HCT116 (cell line): Measurements from ENCODE around the gene OGA. TPM values are rescaled to one million over a fixed set of nuclear protein-coding genes. Genes with fewer than 3 reads are reported as not detected.

Experiments used
- ATAC-seq: fragments of 200-7000 bp; cut with Tn5 transposase; 2 replicates; pipeline ENCODE4 v1.9.1; 2020; ENCODE audit warnings: mild to moderate bottlenecking, moderate library complexity
- BruUV-seq: library from RNA; stranded (reverse); fragments of 400-500 nt; replicated peaks from 2 replicates; lab custom pipeline; 2021; lab: Mats Ljungman, UMichigan
- CTCF ChIA-PET: fragments of 300-600 bp; sonication (Branson Sonifier 250); formaldehyde crosslinking; loops from one replicate; lab custom pipeline; 2021; ENCODE audit warnings: antibody characterized with exemption; lab: Charles Lee
- POLR2A ChIA-PET: fragments of 300-600, 350-600 bp; sonication (Branson Sonifier 250); formaldehyde crosslinking; loops from one replicate; lab custom pipeline; 2021; ENCODE audit warnings: antibody characterized with exemption; lab: Charles Lee
- RAD21 ChIA-PET, 2 experiments: fragments of 300-600 bp; sonication (Branson Sonifier 250); formaldehyde crosslinking; loops; one replicate each; lab custom pipeline; 2023; ENCODE audit warnings: low total read pairs in 2 of 2; ENCODE audit not compliant: uncharacterized antibody in 2 of 2, unreplicated experiment in 2 of 2, low non-redundant PET in 1 of 2; lab: Charles Lee
- DNase-seq: peaks from one replicate; pipeline ENCODE4 v3.0.0-alpha.2; 2010; ENCODE audit warnings: low read depth, low spot score
- H2AFZ ChIP-seq: fragments of 200-600 bp; shearing (Covaris generic), sonication (generic); 2 replicates; pipeline ENCODE4 v1.6.1; 2017; ENCODE audit warnings: low read depth, mixed run types, mixed read lengths, antibody characterized with exemption, low read length; ENCODE audit not compliant: poor library complexity, severe bottlenecking
- H3K27ac ChIP-seq: 2 replicates; pipeline ENCODE4 v1.5.1; 2012; ENCODE audit warnings: low read depth, low read length
- H3K27me3 ChIP-seq: fragments of 200-600 bp; sonication (generic); 2 replicates; pipeline ENCODE4 v1.6.1; 2016; ENCODE audit warnings: mixed run types, low read length, mixed read lengths; ENCODE audit not compliant: insufficient read depth
- H3K36me3 ChIP-seq, 2 experiments: fragments of 200-500 bp in 1 of 2; fragments of 200-600 bp in 1 of 2; sonication (Bioruptor generic) in 1 of 2; sonication (generic) in 1 of 2; 2 replicates each; pipeline versions ENCODE4 v1.5.1 to v1.6.1; 2014 to 2016; ENCODE audit warnings: low read length in 2 of 2, inconsistent platforms in 1 of 2, mixed read lengths in 1 of 2, mixed run types in 1 of 2; ENCODE audit not compliant: insufficient read depth in 2 of 2, control insufficient read depth in 1 of 2
- H3K4me1 ChIP-seq, 2 experiments: fragments of 200-600 bp in 1 of 2; sonication (generic) in 1 of 2; 2 replicates each; pipeline versions ENCODE4 v1.5.1 to v1.6.1; 2012 to 2017; ENCODE audit warnings: low read length in 2 of 2, inconsistent platforms in 1 of 2, mild to moderate bottlenecking in 1 of 2, mixed read lengths in 1 of 2, mixed run types in 1 of 2, moderate library complexity in 1 of 2; ENCODE audit not compliant: insufficient read depth in 2 of 2, control insufficient read depth in 1 of 2
- H3K4me2 ChIP-seq: fragments of 200-600 bp; sonication (generic); 2 replicates; pipeline ENCODE4 v1.6.1; 2017; ENCODE audit warnings: mixed run types, low read length, mixed read lengths
- H3K4me3 ChIP-seq, 2 experiments: fragments of 200-600 bp in 1 of 2; sonication (generic) in 1 of 2; replicated peaks in 1 of 2; 2 replicates each; pipeline ENCODE4 v1.5.1; 2011 to 2016; ENCODE audit warnings: low read length in 2 of 2, control low read depth in 1 of 2, low read depth in 1 of 2, mild to moderate bottlenecking in 1 of 2, mixed read lengths in 1 of 2, mixed run types in 1 of 2
- H3K79me2 ChIP-seq: fragments of 200-600 bp; sonication (generic); 2 replicates; pipeline ENCODE4 v1.6.1; 2017; ENCODE audit warnings: mild to moderate bottlenecking, mixed run types, low read length, moderate library complexity, mixed read lengths; ENCODE audit not compliant: insufficient read depth
- H3K9ac ChIP-seq: fragments of 200-600 bp; sonication (generic); 2 replicates; pipeline ENCODE4 v1.6.1; 2016; ENCODE audit warnings: low read length, mixed read lengths
- H3K9me2 ChIP-seq: fragments of 200-600 bp; sonication (generic), shearing (Covaris generic); 2 replicates; pipeline ENCODE4 v1.6.1; 2017; ENCODE audit warnings: mixed run types, mild to moderate bottlenecking, moderate library complexity; ENCODE audit not compliant: insufficient read depth
- H3K9me3 ChIP-seq, 2 experiments: fragments of 200-500 bp in 1 of 2; fragments of 200-600 bp in 1 of 2; sonication (Bioruptor generic) in 1 of 2; sonication (generic) in 1 of 2; 2 replicates each; pipeline ENCODE4 v1.6.1; 2014 to 2017; ENCODE audit warnings: low read length in 2 of 2, mixed read lengths in 2 of 2, inconsistent platforms in 1 of 2, low read depth in 1 of 2, mild to moderate bottlenecking in 1 of 2, mixed run types in 1 of 2, moderate library complexity in 1 of 2; ENCODE audit not compliant: control insufficient read depth in 1 of 2, insufficient read depth in 1 of 2
- H4K20me1 ChIP-seq: fragments of 200-600 bp; sonication (generic), shearing (Covaris generic); 2 replicates; pipeline ENCODE4 v1.6.1; 2017; ENCODE audit warnings: mixed run types, mild to moderate bottlenecking, moderate library complexity; ENCODE audit not compliant: insufficient read depth
- POLR2AphosphoS5 ChIP-seq: IDR thresholded peaks from 2 replicates; pipeline ENCODE4 v1.6.1; 2011; ENCODE audit warnings: mild to moderate bottlenecking, low read depth, low read length, moderate library complexity
- RAD21 ChIP-seq: IDR thresholded peaks from 2 replicates; pipeline ENCODE4 v1.6.1; 2012; ENCODE audit warnings: low read depth, mild to moderate bottlenecking
- intact Hi-C: fragments of 100-400 bp; cut with micrococcal nuclease; formaldehyde crosslinking; loops from 2 replicates; pipeline ENCODE4 v1.10.0; 2022
- total RNA-seq: library from RNA; stranded (reverse); gene quantifications from one replicate; pipeline ENCODE4 v1.2.1, GENCODE V29; 2021; ENCODE audit not compliant: unreplicated experiment

Gene OGA
- total RNA-seq, 1 experiment from 2014 or later = 127 TPM

DNA sequence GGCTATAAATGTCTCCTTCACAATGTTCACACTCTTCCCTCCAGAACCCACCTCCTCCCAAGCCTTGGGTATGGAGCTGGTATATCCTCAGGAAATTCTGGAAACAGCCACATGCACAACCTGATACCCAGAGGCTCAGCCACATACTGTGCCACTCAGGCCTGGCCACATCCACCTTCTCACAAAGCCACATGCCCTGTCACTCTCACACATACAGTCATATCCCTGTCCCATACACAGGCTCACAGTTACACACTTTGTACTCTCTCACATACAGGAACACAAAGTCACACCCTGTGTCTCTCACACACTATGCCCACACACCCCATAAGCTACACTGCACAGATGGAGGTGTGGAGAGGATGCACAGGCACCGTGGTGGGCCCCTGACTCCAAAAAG lies 15.2 kb upstream of the OGA start:
- intact Hi-C loops = no loop called here
- ChIA-PET RAD21 (interaction anchor here in 1 of 2 experiments (0.6 kb wide), 1 partner anchor 310 kb away, joined by 3 read pairs; no protein-coding TSS in a partner anchor), CTCF (interaction anchor here (1.4 to 1.6 kb wide), 2 partner anchors 15 to 177 kb away, joined by 3 to 4 read pairs; partner anchors contain the start of gene OGA), POLR2A (no interaction called here)
- TF ChIP-seq POLR2AphosphoS5 = no peak
- Histone ChIP-seq H3K9me3 (no peaks in the 10 kb centered on the region), H2AFZ (no peak overlapping the region), H3K4me3 (no peak overlapping the region), H3K79me2 (no peaks in the 10 kb centered on the region), H3K9ac (no peak overlapping the region), H3K4me1 (peaks cover 20 to 48% of the 10 kb centered on the region in 2 experiments), H3K36me3 (no peaks in the 10 kb centered on the region), H3K4me2 (no peak overlapping the region), H3K27ac (no peak overlapping the region), H4K20me1 (no peaks in the 10 kb centered on the region), H3K27me3 (no peaks in the 10 kb centered on the region), H3K9me2 (no peaks in the 10 kb centered on the region)
- no TSS peak for BruUV-seq
- no peak for DNase-seq
- no peak for ATAC-seq

DNA sequence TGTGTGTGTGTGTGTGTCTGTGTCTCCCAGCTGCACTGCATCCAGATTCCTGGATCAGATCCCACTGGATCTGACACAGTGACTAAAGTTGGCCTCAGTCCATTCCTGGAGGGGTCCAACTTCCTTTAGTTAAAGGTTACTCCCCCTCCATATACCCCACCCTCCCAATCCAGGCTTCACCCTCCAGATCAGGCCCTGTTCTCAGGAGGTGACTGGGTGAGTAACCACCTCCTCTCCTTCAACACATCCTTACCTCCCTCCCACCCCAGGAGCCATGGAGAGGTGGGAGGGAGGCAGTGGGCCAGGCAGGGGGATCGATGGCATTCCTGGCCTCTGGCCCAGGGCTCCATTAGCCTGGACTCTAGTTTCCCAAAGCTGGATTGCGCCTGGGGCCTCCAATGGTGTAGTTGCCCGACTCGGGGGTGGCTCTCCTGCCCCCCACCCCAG lies 14.1 kb upstream of the OGA start:
- ChIA-PET POLR2A (no interaction called here), CTCF (interaction anchor here (1.1 to 1.6 kb wide), 3 partner anchors 9 to 178 kb away, joined by 3 to 7 read pairs (median 4); partner anchors contain the start of gene OGA)
- no peak overlapping the region for H3K9ac ChIP-seq
- H3K4me2 ChIP-seq = no peak overlapping the region
- no peaks in the 10 kb centered on the region for H3K27me3 ChIP-seq
- no peaks in the 10 kb centered on the region for H3K79me2 ChIP-seq
- no peaks in the 10 kb centered on the region for H3K9me2 ChIP-seq
- H2AFZ ChIP-seq = no peak overlapping the region
- no peak overlapping the region for H3K27ac ChIP-seq
- no TSS peak for BruUV-seq
- no peaks in the 10 kb centered on the region for H3K9me3 ChIP-seq
- no peaks in the 10 kb centered on the region for H3K36me3 ChIP-seq
- no peaks in the 10 kb centered on the region for H4K20me1 ChIP-seq
- ATAC-seq = no peak
- TF ChIP-seq RAD21 = no peak
- TF ChIP-seq, all 23 proteins: peak for 0
- H3K4me3 ChIP-seq = no peak overlapping the region
- intact Hi-C loops = no loop called here
- RAD21 ChIA-PET = no interaction called here
- H3K4me1 ChIP-seq = peaks cover 20 to 48% of the 10 kb centered on the region in 2 experiments
- no peak for DNase-seq
